ENCODE results near the gene CLMN.

DNA sequence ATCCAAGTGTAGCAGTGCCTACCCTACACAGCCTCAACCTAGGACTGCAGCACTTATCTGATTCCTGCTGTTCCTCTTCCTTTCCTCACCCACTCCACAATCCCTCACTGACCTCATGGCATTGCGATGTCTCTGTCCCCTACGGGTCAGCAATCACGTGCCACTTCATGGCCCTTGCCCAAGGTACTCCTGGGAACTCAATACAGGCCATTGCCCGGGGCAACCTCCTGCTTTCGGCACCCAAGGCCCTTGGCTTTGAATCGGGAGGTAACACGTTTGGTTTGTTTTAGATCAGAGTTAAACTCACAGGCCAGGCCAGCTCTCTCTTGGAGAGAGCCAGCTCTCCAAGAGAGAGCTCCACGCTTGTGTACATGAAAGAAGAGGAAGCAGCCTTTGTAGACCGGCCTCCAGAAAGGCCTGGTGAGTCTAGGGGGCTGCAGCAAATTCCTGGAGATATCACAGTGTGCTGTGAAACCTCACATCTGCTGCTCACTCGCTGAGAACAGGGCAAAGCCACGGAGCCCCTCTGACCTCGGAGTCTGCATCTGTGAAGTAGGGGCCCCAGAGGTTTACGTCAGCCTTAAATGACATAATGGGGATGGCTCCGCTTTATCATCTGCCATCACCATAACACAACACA is 12.2 kb downstream of the CLMN start:
- TF ChIP-seq POLR2AphosphoS5 (IDR thresholded peaks at IDR 0.05; ENCODE audit: borderline replicate concordance, low read depth, low read length), result no peak
- TF ChIP-seq EZH2 (IDR thresholded peaks at IDR 0.05), result no peak
